HepG2 (cell line): Measurements from ENCODE around the gene STKLD1. TPM values are rescaled to one million over a fixed set of nuclear protein-coding genes. Genes with fewer than 3 reads are reported as not detected.

Experiments
- EZH2 ChIP-seq: conservative IDR thresholded peaks from 2 replicates; pipeline ENCODE4 v1.6.1; 2012; ENCODE audit warnings: mild to moderate bottlenecking, low read depth, low read length, moderate library complexity
- GZF1 ChIP-seq: sonication (generic); formaldehyde crosslinking; IDR thresholded peaks from 2 replicates; pipeline ENCODE4 v1.5.1; 2020; ENCODE audit warnings: mild to moderate bottlenecking, missing genetic modification reagents
- MEIS1 ChIP-seq: sonication (generic); formaldehyde crosslinking; IDR thresholded peaks from 2 replicates; pipeline ENCODE4 v1.9.0; 2021; ENCODE audit warnings: mild to moderate bottlenecking, missing genetic modification reagents, moderate library complexity, borderline replicate concordance
- NONO ChIP-seq, 2 experiments: fragments of 450-650 bp in 1 of 2; sonication (generic) in 1 of 2; formaldehyde crosslinking in 1 of 2; IDR thresholded peaks in 1 of 2; conservative IDR thresholded peaks in 1 of 2; 2 replicates each; pipeline versions ENCODE4 v1.6.1 to v1.8.0; 2017 to 2022; ENCODE audit warnings: mild to moderate bottlenecking in 1 of 2, missing genetic modification reagents in 1 of 2, moderate library complexity in 1 of 2
- REXO4 ChIP-seq: sonication (generic); formaldehyde crosslinking; IDR thresholded peaks from 2 replicates; pipeline ENCODE4 v1.8.0; 2022; ENCODE audit warnings: missing genetic modification reagents, mild to moderate bottlenecking, borderline replicate concordance
- SAFB2 ChIP-seq: sonication (generic); formaldehyde crosslinking; IDR thresholded peaks from 2 replicates; pipeline ENCODE4 v1.5.1; 2020; ENCODE audit warnings: missing genetic modification reagents, low read depth, mild to moderate bottlenecking, borderline replicate concordance
- SAP130 ChIP-seq: IDR thresholded peaks from 2 replicates; pipeline ENCODE4 v1.6.1; 2016; ENCODE audit warnings: low read depth
- SKI ChIP-seq: fragments of 450-650 bp; IDR thresholded peaks from one replicate; pipeline ENCODE4 v1.6.1; 2018; ENCODE audit warnings: mild to moderate bottlenecking; ENCODE audit not compliant: partially characterized antibody
- SP140L ChIP-seq: sonication (generic); formaldehyde crosslinking; IDR thresholded peaks from 2 replicates; pipeline ENCODE4 v1.4.0; 2020; ENCODE audit warnings: missing genetic modification reagents, borderline replicate concordance
- TSC22D2 ChIP-seq: sonication (generic); formaldehyde crosslinking; IDR thresholded peaks from 2 replicates; pipeline ENCODE4 v1.5.1; 2020; ENCODE audit warnings: missing genetic modification reagents, mild to moderate bottlenecking, borderline replicate concordance
- ZBTB20 ChIP-seq: sonication (generic); formaldehyde crosslinking; IDR thresholded peaks from 2 replicates; pipeline ENCODE4 v1.8.1; 2023; ENCODE audit warnings: missing genetic modification reagents, low read depth, mild to moderate bottlenecking, borderline replicate concordance
- ZNF207 ChIP-seq: fragments of 450-650 bp; IDR thresholded peaks from 2 replicates; pipeline ENCODE4 v1.6.1; 2016; ENCODE audit warnings: antibody characterized with exemption, borderline replicate concordance
- ZNF260 ChIP-seq: sonication (generic); formaldehyde crosslinking; IDR thresholded peaks from 2 replicates; pipeline ENCODE4 v1.4.0; 2020; ENCODE audit warnings: missing genetic modification reagents, low read depth, mild to moderate bottlenecking, borderline replicate concordance
- ZNF33B ChIP-seq: sonication (generic); formaldehyde crosslinking; IDR thresholded peaks from 2 replicates; pipeline ENCODE4 v1.5.1; 2020; ENCODE audit warnings: mild to moderate bottlenecking, missing genetic modification reagents
- ZNF691 ChIP-seq: sonication (generic); formaldehyde crosslinking; IDR thresholded peaks from 2 replicates; pipeline ENCODE4 v1.4.0; 2020; ENCODE audit warnings: missing genetic modification reagents, low read depth, mild to moderate bottlenecking, borderline replicate concordance
- polyA plus RNA-seq, 8 experiments: library from polyadenylated mRNA; depleted of rRNA in 3 of 8; stranded (reverse) in 7 of 8; unstranded in 1 of 8; fragments of >200 nt; fragmentation: Illumina TruSeq in 4 of 8; extraction: Trizol in 4 of 8; gene quantifications; 2 replicates each; pipeline versions ENCODE4 v1.2.1 to v1.2.3, GENCODE V29; 2011 to 2016; ENCODE audit warnings: low read depth in 4 of 8, missing spikeins in 1 of 8, mixed read lengths in 1 of 8; ENCODE audit not compliant: insufficient read depth in 1 of 8
- total RNA-seq, 5 experiments: library from RNA; depleted of rRNA; stranded (reverse); fragments of >200 nt; fragmentation: Illumina TruSeq; extraction: Trizol; gene quantifications; 2 replicates each; pipeline ENCODE4 v1.2.3, GENCODE V29; 2016; ENCODE audit warnings: low read depth in 1 of 5
- TF ChIP-seq, protein P1 (sequence below), 2 experiments: fragments of 450-650 bp in 1 of 2; sonication (generic) in 1 of 2; formaldehyde crosslinking in 1 of 2; IDR thresholded peaks; 2 replicates each; pipeline versions ENCODE4 v1.6.1 to v1.8.0; 2016 to 2022; ENCODE audit warnings: antibody characterized with exemption in 1 of 2, mild to moderate bottlenecking in 1 of 2, missing genetic modification reagents in 1 of 2

STKLD1 gene
- total and polyA plus RNA-seq, 2 of the 13 experiments (the other 11 are each of a cell fraction or from before 2014, with no cell fraction given) = 1.5 to 2.2 TPM

DNA sequence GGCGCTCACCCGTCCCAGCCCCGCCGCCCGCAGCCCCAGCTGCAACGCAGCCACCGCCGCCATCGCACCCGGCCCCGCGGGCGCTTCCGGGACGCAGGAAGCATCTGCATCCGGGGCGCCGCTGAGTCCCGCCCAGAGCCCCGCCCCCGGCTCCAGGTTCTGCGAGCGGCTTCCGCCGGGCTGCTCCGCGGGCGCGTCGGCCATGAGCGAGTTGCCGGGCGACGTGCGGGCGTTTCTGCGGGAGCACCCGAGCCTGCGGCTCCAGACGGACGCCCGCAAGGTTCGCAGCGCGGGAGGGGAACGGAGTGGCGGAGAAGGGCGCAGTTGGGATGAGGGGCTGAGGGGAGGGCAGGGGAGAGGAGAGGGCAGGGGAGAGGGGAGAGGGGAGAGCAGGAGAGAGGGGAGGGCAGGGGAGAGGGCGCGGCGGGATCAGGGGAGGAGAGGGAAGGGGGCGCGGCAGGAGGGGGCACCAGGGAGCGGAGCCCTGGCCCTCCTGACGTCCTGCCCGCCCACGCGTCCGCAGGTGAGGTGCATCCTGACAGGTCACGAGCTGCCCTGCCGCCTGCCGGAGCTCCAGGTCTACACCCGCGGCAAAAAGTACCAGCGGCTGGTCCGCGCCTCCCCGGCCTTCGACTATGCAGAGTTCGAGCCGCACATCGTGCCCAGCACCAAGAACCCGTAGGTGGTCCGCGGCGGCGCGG lies 19.6 kb upstream of the STKLD1 start, which contains the start of the genes SURF1 and SURF2 (continued):
- TF ChIP-seq, protein P1, sequence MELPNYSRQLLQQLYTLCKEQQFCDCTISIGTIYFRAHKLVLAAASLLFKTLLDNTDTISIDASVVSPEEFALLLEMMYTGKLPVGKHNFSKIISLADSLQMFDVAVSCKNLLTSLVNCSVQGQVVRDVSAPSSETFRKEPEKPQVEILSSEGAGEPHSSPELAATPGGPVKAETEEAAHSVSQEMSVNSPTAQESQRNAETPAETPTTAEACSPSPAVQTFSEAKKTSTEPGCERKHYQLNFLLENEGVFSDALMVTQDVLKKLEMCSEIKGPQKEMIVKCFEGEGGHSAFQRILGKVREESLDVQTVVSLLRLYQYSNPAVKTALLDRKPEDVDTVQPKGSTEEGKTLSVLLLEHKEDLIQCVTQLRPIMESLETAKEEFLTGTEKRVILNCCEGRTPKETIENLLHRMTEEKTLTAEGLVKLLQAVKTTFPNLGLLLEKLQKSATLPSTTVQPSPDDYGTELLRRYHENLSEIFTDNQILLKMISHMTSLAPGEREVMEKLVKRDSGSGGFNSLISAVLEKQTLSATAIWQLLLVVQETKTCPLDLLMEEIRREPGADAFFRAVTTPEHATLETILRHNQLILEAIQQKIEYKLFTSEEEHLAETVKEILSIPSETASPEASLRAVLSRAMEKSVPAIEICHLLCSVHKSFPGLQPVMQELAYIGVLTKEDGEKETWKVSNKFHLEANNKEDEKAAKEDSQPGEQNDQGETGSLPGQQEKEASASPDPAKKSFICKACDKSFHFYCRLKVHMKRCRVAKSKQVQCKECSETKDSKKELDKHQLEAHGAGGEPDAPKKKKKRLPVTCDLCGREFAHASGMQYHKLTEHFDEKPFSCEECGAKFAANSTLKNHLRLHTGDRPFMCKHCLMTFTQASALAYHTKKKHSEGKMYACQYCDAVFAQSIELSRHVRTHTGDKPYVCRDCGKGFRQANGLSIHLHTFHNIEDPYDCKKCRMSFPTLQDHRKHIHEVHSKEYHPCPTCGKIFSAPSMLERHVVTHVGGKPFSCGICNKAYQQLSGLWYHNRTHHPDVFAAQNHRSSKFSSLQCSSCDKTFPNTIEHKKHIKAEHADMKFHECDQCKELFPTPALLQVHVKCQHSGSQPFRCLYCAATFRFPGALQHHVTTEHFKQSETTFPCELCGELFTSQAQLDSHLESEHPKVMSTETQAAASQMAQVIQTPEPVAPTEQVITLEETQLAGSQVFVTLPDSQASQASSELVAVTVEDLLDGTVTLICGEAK (IDR thresholded peaks at IDR 0.05) = no peak
- TF ChIP-seq, protein P1 (CRISPR knock-in tag; IDR thresholded peaks at IDR 0.05) = no peak
- no peak for TF ChIP-seq ZNF33B
- TF ChIP-seq MEIS1 (CRISPR knock-in tag) = no peak; the same call in 1 of the 2 replicates
- peak; percentile 53; the same call in 1 of the 2 replicates for TF ChIP-seq SAFB2 (CRISPR knock-in tag)
- TF ChIP-seq GZF1 (CRISPR knock-in tag) = no peak
- TF ChIP-seq SKI = no peak
- TF ChIP-seq ZNF207 = no peak
- TF ChIP-seq ZBTB20 (CRISPR knock-in tag) = no peak
- no peak for TF ChIP-seq REXO4 (CRISPR knock-in tag)
- no peak for TF ChIP-seq ZNF691 (CRISPR knock-in tag)
- no peak for TF ChIP-seq SP140L
- TF ChIP-seq TSC22D2 (CRISPR knock-in tag) = no peak
- TF ChIP-seq NONO (IDR thresholded peaks at IDR 0.05) = no peak
- 0 out of 2 replicates have a peak, but pooled peaks have one; percentile 37 for TF ChIP-seq NONO (CRISPR knock-in tag; conservative IDR thresholded peaks at IDR 0.05)
- TF ChIP-seq EZH2 = no peak
- peak; percentile 89 for TF ChIP-seq SAP130 (CRISPR knock-in tag)
- TF ChIP-seq ZNF260 (CRISPR knock-in tag) = no peak
